Caco-2 (cell line): ENCODE data around the gene SLC52A1. TPM values are rescaled to one million over a fixed set of nuclear protein-coding genes. Genes with fewer than 3 reads are reported as not detected.

Source experiments
- BruUV-seq: library from RNA; stranded (reverse); fragments of 400-500 nt; replicated peaks from 2 replicates; lab custom pipeline; 2021; lab: Mats Ljungman, UMichigan
- CTCF ChIA-PET: fragments of 300-600 bp; sonication (Branson Sonifier 250); formaldehyde crosslinking; loops from one replicate; lab custom pipeline; 2022; ENCODE audit warnings: antibody characterized with exemption; lab: Charles Lee
- POLR2A ChIA-PET: fragments of 300-600 bp; sonication (Branson Sonifier 250); formaldehyde crosslinking; loops from one replicate; lab custom pipeline; 2022; ENCODE audit warnings: antibody characterized with exemption; lab: Charles Lee
- DNase-seq, 2 experiments: peaks; one replicate each; pipeline versions ENCODE4 v3.0.0 to v3.0.0-alpha.2; 2020 to 2022
- H3K27me3 ChIP-seq: replicated peaks from 2 replicates; pipeline ENCODE4 v1.6.0; 2011; ENCODE audit warnings: low read length; ENCODE audit not compliant: control insufficient read depth, insufficient read depth
- H3K36me3 ChIP-seq: 2 replicates; pipeline ENCODE4 v1.5.1; 2011; ENCODE audit warnings: low read length; ENCODE audit not compliant: control insufficient read depth, insufficient read depth
- H3K4me1 ChIP-seq: fragments of 250-450 bp; sonication (Bioruptor Pico); 2 replicates; pipeline ENCODE4 v1.5.1; 2020; ENCODE audit warnings: mild to moderate bottlenecking
- H3K4me3 ChIP-seq: 2 replicates; pipeline ENCODE4 v1.5.1; 2011; ENCODE audit warnings: low read depth, mild to moderate bottlenecking, control low read depth, low read length
- H3K9me3 ChIP-seq: fragments of 250-450 bp; sonication (Bioruptor Pico); 2 replicates; pipeline ENCODE4 v1.5.1; 2020; ENCODE audit warnings: mild to moderate bottlenecking, moderate library complexity
- H3K27ac Mint-ChIP-seq: one replicate; pipeline ENCODE4 v1.8.0; 2022; ENCODE audit warnings: mixed read lengths; ENCODE audit not compliant: unreplicated experiment
- H3K27me3 Mint-ChIP-seq: one replicate; pipeline ENCODE4 v1.8.0; 2022; ENCODE audit warnings: mixed read lengths; ENCODE audit not compliant: insufficient read depth, unreplicated experiment
- H3K36me3 Mint-ChIP-seq: one replicate; pipeline ENCODE4 v1.8.0; 2022; ENCODE audit warnings: mild to moderate bottlenecking, mixed read lengths; ENCODE audit not compliant: insufficient read depth, unreplicated experiment
- H3K4me1 Mint-ChIP-seq: one replicate; pipeline ENCODE4 v1.8.0; 2022; ENCODE audit warnings: low read depth, mixed read lengths; ENCODE audit not compliant: unreplicated experiment
- H3K4me3 Mint-ChIP-seq: one replicate; pipeline ENCODE4 v1.8.0; 2022; ENCODE audit warnings: mild to moderate bottlenecking, moderate library complexity, mixed read lengths; ENCODE audit not compliant: unreplicated experiment
- H3K9me3 Mint-ChIP-seq: one replicate; pipeline ENCODE4 v1.8.0; 2022; ENCODE audit warnings: mixed read lengths; ENCODE audit not compliant: unreplicated experiment
- intact Hi-C: fragments of 100-400 bp; cut with micrococcal nuclease; formaldehyde crosslinking; loops from one replicate; pipeline ENCODE4 v1.10.0; 2022; ENCODE audit not compliant: unreplicated experiment
- total RNA-seq: library from RNA; stranded (reverse); gene quantifications from 2 replicates; pipeline ENCODE4 v1.2.3, GENCODE V29; 2022
- TF ChIP-seq, protein P1 (sequence below), 2 experiments: fragments of 200-600 bp in 1 of 2; IDR thresholded peaks; 1 replicate in 1 of 2; 2 replicates in 1 of 2; pipeline versions ENCODE4 v1.5.1 to v1.8.0; 2011 to 2022; ENCODE audit warnings: antibody characterized with exemption in 1 of 2, control low read depth in 1 of 2, inconsistent platforms in 1 of 2, low read depth in 1 of 2, low read length in 1 of 2, mild to moderate bottlenecking in 1 of 2, moderate library complexity in 1 of 2; ENCODE audit not compliant: insufficient read depth in 1 of 2, severe bottlenecking in 1 of 2, unreplicated experiment in 1 of 2

SLC52A1 gene
- total RNA-seq, 1 experiment from 2014 or later: not detected

DNA sequence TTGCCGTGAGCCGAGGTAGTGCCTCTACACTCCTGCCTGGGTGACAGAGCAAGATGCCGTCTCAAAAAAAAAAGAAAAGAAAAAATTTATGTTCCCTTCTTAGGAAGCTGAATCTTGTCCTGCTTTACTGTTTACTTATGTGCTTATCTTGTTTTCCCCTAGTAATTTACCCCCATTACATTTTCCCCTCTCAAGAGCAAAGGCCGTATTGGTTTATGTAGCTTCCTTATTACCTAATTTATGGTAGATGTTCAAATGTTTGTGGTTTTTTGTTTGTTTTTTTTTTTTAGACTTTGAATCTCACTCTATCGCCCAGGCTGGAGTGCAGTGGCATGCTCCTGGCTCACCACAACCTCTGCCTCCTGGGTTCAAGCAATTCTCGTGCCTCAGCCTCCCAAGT lies 10.3 kb upstream of the SLC52A1 start:
- H3K27me3 ChIP-seq: no peaks in the 10 kb centered on the region
- H3K36me3 ChIP-seq: no peaks in the 10 kb centered on the region
- intact Hi-C loops: no loop called here
- no peaks in the 10 kb centered on the region for H3K4me1 ChIP-seq
- no peak overlapping the region for H3K4me3 ChIP-seq
- BruUV-seq: no TSS peak
- DNase-seq: no peak
- TF ChIP-seq, protein P1, sequence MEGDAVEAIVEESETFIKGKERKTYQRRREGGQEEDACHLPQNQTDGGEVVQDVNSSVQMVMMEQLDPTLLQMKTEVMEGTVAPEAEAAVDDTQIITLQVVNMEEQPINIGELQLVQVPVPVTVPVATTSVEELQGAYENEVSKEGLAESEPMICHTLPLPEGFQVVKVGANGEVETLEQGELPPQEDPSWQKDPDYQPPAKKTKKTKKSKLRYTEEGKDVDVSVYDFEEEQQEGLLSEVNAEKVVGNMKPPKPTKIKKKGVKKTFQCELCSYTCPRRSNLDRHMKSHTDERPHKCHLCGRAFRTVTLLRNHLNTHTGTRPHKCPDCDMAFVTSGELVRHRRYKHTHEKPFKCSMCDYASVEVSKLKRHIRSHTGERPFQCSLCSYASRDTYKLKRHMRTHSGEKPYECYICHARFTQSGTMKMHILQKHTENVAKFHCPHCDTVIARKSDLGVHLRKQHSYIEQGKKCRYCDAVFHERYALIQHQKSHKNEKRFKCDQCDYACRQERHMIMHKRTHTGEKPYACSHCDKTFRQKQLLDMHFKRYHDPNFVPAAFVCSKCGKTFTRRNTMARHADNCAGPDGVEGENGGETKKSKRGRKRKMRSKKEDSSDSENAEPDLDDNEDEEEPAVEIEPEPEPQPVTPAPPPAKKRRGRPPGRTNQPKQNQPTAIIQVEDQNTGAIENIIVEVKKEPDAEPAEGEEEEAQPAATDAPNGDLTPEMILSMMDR (IDR thresholded peaks at IDR 0.05; ENCODE audit: insufficient read depth in 1 of 2, low read depth in 1 of 2, low read length in 1 of 2, severe bottlenecking in 1 of 2, unreplicated experiment in 1 of 2): no peak
- no peak overlapping the region for H3K27ac Mint-ChIP-seq
- CTCF ChIA-PET: interaction anchor here (0.6 kb wide), 1 partner anchor 12 kb away, joined by 5 read pairs; no protein-coding TSS in a partner anchor
- H3K4me1 Mint-ChIP-seq: no peaks in the 10 kb centered on the region
- H3K9me3 ChIP-seq: no peaks in the 10 kb centered on the region
- POLR2A ChIA-PET: no interaction called here
- no peaks in the 10 kb centered on the region for H3K36me3 Mint-ChIP-seq
- H3K9me3 Mint-ChIP-seq: no peaks in the 10 kb centered on the region
- H3K27me3 Mint-ChIP-seq: no peaks in the 10 kb centered on the region
- H3K4me3 Mint-ChIP-seq: no peak overlapping the region

DNA sequence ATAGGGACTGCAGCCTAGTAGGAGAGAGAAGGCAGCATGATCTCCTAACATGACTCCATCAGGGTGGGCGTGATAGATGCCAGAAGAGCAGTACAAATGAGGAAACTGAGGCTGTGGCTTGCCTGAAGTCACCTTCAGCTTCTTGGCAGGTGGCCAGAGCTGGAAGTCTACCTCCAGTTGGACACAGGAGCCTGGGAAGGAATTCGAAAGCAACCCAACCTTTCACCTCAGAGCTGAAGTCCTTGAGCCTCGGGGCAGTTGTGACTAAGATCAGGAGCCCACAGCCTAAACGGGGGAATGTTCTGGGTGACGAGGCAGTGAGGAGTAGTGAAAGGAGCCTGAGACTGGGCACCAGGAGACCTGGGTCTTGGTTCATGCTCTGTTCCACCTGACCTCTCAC lies 9.4 kb upstream of the SLC52A1 start:
- no peaks in the 10 kb centered on the region for H3K36me3 ChIP-seq
- no peak overlapping the region for H3K4me3 ChIP-seq
- Mint-ChIP-seq H3K27me3 (no peaks in the 10 kb centered on the region), H3K4me3 (no peak overlapping the region), H3K4me1 (no peaks in the 10 kb centered on the region), H3K27ac (no peak overlapping the region), H3K9me3 (no peaks in the 10 kb centered on the region), H3K36me3 (no peaks in the 10 kb centered on the region)
- H3K9me3 ChIP-seq: no peaks in the 10 kb centered on the region
- POLR2A ChIA-PET: no interaction called here
- intact Hi-C loops: no loop called here
- no peaks in the 10 kb centered on the region for H3K27me3 ChIP-seq
- no peak for DNase-seq
- BruUV-seq: no TSS peak
- no peaks in the 10 kb centered on the region for H3K4me1 ChIP-seq
- TF ChIP-seq, protein P1 (IDR thresholded peaks at IDR 0.05; ENCODE audit: insufficient read depth in 1 of 2, low read depth in 1 of 2, low read length in 1 of 2, severe bottlenecking in 1 of 2, unreplicated experiment in 1 of 2): no peak
- CTCF ChIA-PET: no interaction called here

DNA sequence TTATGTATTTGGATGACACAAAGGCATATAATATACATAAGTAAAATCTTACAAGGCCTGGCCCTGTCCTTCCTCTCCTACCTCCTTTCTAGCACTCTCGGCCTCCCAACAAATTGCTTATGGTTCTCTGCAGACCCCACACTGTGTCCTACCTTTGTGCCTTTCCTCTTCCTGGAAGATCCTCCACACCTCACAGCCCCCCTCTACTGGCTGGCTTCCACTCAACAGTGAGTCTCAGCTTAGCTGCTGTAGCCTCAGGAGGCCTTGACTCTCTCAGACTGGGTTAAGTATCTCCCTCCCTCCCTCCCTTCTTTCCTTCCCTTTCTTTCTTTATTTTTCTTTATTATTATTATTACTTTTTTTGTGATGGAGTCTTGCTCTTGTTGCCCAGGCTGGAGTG lies 8.3 kb upstream of the SLC52A1 start:
- Mint-ChIP-seq H3K4me1 (no peaks in the 10 kb centered on the region), H3K4me3 (no peak overlapping the region), H3K27me3 (no peaks in the 10 kb centered on the region), H3K9me3 (no peaks in the 10 kb centered on the region), H3K36me3 (no peaks in the 10 kb centered on the region), H3K27ac (no peak overlapping the region)
- no peaks in the 10 kb centered on the region for H3K9me3 ChIP-seq
- CTCF ChIA-PET: interaction anchor here (0.6 kb wide), 1 partner anchor 221 kb away, joined by 5 read pairs; no protein-coding TSS in a partner anchor
- TF ChIP-seq, protein P1 (IDR thresholded peaks at IDR 0.05; ENCODE audit: insufficient read depth in 1 of 2, low read depth in 1 of 2, low read length in 1 of 2, severe bottlenecking in 1 of 2, unreplicated experiment in 1 of 2): no peak
- H3K4me3 ChIP-seq: no peak overlapping the region
- no peak for DNase-seq
- no peaks in the 10 kb centered on the region for H3K4me1 ChIP-seq
- intact Hi-C loops: no loop called here
- no TSS peak for BruUV-seq
- POLR2A ChIA-PET: no interaction called here
- H3K27me3 ChIP-seq: no peaks in the 10 kb centered on the region
- no peaks in the 10 kb centered on the region for H3K36me3 ChIP-seq
